Right lobe of liver (tissue), 6 donors: ENCODE measurements around the gene MACROD1. TPM values are rescaled to one million over a fixed set of nuclear protein-coding genes. Genes with fewer than 3 reads are reported as not detected.

ENCODE experiments used
- ATAC-seq, 4 donors: fragments of 200-7000 bp; cut with Tn5 transposase; one replicate each; pipeline ENCODE4 v1.9.1; 2020; ENCODE audit warnings: mild to moderate bottlenecking in 4 of 4, moderate library complexity in 4 of 4
- DNase-seq, 3 donors: peaks; one replicate each; pipeline ENCODE4 v3.0.0-alpha.2; 2020
- H3K27ac ChIP-seq, 3 donors: fragments of 200-600 bp; one replicate each; pipeline ENCODE4 v1.8.0; 2022
- H3K27me3 ChIP-seq, 2 donors: fragments of 200-600 bp; one replicate each; pipeline ENCODE4 v1.8.0; 2022
- H3K36me3 ChIP-seq, 4 donors: fragments of 200-600 bp; sonication (generic) in 1 of 4; one replicate each; pipeline versions ENCODE4 v1.5.1 to v1.8.0; 2017 to 2022; ENCODE audit warnings: control low read depth in 1 of 4
- H3K4me1 ChIP-seq, 4 donors: fragments of 200-600 bp; sonication (generic) in 1 of 4; one replicate each; pipeline versions ENCODE4 v1.5.1 to v1.8.0; 2017 to 2022; ENCODE audit warnings: control low read depth in 1 of 4
- H3K4me3 ChIP-seq, 3 donors: fragments of 200-600 bp; one replicate each; pipeline ENCODE4 v1.8.0; 2022
- H3K9me3 ChIP-seq, 4 donors: fragments of 200-600 bp; sonication (generic) in 1 of 4; one replicate each; pipeline versions ENCODE4 v1.5.1 to v1.8.0; 2017 to 2022; ENCODE audit warnings: control low read depth in 1 of 4
- CTCF ChIP-seq, 4 donors: fragments of 200-600 bp in 3 of 4; fragments of 450-650 bp in 1 of 4; IDR thresholded peaks; one replicate each; pipeline versions ENCODE4 v1.5.1 to v1.8.0; 2016 to 2022; ENCODE audit warnings: antibody characterized with exemption in 4 of 4, mild to moderate bottlenecking in 2 of 4
- POLR2A ChIP-seq: fragments of 450-650 bp; IDR thresholded peaks from one replicate; pipeline ENCODE4 v1.6.1; 2017; ENCODE audit warnings: antibody characterized with exemption, mild to moderate bottlenecking
- WGBS: methylation state at CpG from one replicate; pipeline ENCODE4 v1.1.6; 2018; ENCODE audit warnings: low coverage, low lambda C conversion rate; ENCODE audit not compliant: insufficient coverage; ENCODE audit errors: missing lambda C conversion rate; 5-methylcytosine and 5-hydroxymethylcytosine counted together
- intact Hi-C, 2 donors: fragments of 100-400 bp; cut with DNase I; formaldehyde crosslinking; loops; one replicate each; pipeline versions ENCODE4 v1.11.2 to v1.14.1; 2022
- total RNA-seq, 6 experiments: library from RNA; depleted of rRNA in 2 of 6; stranded (reverse); fragments of >200 nt in 2 of 6; fragmentation: NEBNext Ultra II Directional in 3 of 6; extraction: Animal tissue kit (Norgen Biotek cat#: 25700) in 3 of 6; gene quantifications; one replicate each; pipeline versions ENCODE4 v1.1.0 to v1.2.4, GENCODE V29; 2016 to 2023
- donor health status: DM: no; HTN: yes; CAD: no.
- donor health status: DM: no; HTN: no; CAD: no.
- donor health status: DM: no; HTN: no; CAD: no.
- donor health status: DM: no; HTN: yes; CAD: no.
- donor health status: DM: no; HTN: yes; CAD: no.

The MACROD1 gene
- total RNA-seq, 6 experiments from 2014 or later, result 12.3 to 219 (median 27.8) TPM

GRCh38 chr11:64069401-64070313 is 96.3 kb downstream of the MACROD1 start:
- no peaks in the 10 kb centered on the region for H3K36me3 ChIP-seq
- TF ChIP-seq CTCF (IDR thresholded peaks at IDR 0.05) (no peak), POLR2A (no peak)
- intact Hi-C loops, result no loop called here
- H3K9me3 ChIP-seq, result no peaks in the 10 kb centered on the region
- DNase-seq, result no peak
- no peaks in the 10 kb centered on the region for H3K27me3 ChIP-seq
- no peaks in the 10 kb centered on the region for H3K4me1 ChIP-seq
- WGBS, result 94% methylated on average over 9 of the region's 23 CpGs
- no peak overlapping the region for H3K27ac ChIP-seq
- no peak for ATAC-seq
- no peak overlapping the region for H3K4me3 ChIP-seq

- intact Hi-C loops, result no loop called here
These were observed 97.1 kb downstream of the MACROD1 start for GRCh38 chr11:64068705-64069400.

GRCh38 chr11:64067230-64067993 is 98.5 kb downstream of the MACROD1 start:
- DNase-seq (no peak), ATAC-seq (no peak)
- no peak overlapping the region for H3K4me3 ChIP-seq

More at GRCh38 chr11:64068705-64069400, 97.1 kb downstream of the MACROD1 start:
- WGBS, result 74% methylated on average over 5 of the region's 20 CpGs
- ATAC-seq (no peak), DNase-seq (no peak)
- Histone ChIP-seq H3K27ac (no peak overlapping the region), H3K9me3 (no peaks in the 10 kb centered on the region), H3K4me3 (no peak overlapping the region), H3K36me3 (no peaks in the 10 kb centered on the region), H3K27me3 (no peaks in the 10 kb centered on the region), H3K4me1 (no peaks in the 10 kb centered on the region)
- TF ChIP-seq CTCF (IDR thresholded peaks at IDR 0.05) (no peak), POLR2A (no peak)

More at GRCh38 chr11:64067230-64067993, 98.5 kb downstream of the MACROD1 start:
- TF ChIP-seq CTCF (IDR thresholded peaks at IDR 0.05), result no peak
- no peak for TF ChIP-seq POLR2A
- intact Hi-C loops, result no loop called here
- Histone ChIP-seq H3K36me3 (no peaks in the 10 kb centered on the region), H3K4me1 (no peaks in the 10 kb centered on the region), H3K27me3 (no peaks in the 10 kb centered on the region), H3K9me3 (no peaks in the 10 kb centered on the region), H3K27ac (no peak overlapping the region)
- 89% methylated on average over 15 of the region's 26 CpGs for WGBS
